ENCODE results near the gene CD300A.

DNA sequence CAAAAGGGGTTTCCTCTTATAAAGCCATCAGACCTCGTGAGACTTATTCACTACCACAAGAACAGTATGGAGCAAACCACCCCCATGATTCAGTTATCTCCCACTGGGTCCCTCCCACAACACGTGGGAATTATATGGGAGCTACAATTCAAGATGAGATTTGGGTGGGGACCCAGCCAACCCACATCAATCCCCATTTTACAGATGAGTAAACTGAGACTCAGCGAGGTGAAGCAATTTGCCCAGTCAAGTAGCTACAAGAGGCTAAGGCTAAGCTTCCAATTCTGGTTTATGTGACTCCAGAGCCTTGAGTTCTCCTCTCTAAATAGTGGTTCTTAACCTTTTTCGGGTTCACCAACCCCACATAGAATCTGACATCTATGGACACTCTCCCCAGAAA is 8.8 kb downstream of the CD300A start:
- TF ChIP-seq CTCF (conservative IDR thresholded peaks at IDR 0.05; ENCODE audit: low read depth, low read length) (no peak), EZH2 (IDR thresholded peaks at IDR 0.05; ENCODE audit: low read length, unreplicated experiment) (no peak), EZH2phosphoT487 (IDR thresholded peaks at IDR 0.05; ENCODE audit: borderline replicate concordance, low read length) (no peak)
